Measurements from ENCODE around the gene KLF13.

DNA sequence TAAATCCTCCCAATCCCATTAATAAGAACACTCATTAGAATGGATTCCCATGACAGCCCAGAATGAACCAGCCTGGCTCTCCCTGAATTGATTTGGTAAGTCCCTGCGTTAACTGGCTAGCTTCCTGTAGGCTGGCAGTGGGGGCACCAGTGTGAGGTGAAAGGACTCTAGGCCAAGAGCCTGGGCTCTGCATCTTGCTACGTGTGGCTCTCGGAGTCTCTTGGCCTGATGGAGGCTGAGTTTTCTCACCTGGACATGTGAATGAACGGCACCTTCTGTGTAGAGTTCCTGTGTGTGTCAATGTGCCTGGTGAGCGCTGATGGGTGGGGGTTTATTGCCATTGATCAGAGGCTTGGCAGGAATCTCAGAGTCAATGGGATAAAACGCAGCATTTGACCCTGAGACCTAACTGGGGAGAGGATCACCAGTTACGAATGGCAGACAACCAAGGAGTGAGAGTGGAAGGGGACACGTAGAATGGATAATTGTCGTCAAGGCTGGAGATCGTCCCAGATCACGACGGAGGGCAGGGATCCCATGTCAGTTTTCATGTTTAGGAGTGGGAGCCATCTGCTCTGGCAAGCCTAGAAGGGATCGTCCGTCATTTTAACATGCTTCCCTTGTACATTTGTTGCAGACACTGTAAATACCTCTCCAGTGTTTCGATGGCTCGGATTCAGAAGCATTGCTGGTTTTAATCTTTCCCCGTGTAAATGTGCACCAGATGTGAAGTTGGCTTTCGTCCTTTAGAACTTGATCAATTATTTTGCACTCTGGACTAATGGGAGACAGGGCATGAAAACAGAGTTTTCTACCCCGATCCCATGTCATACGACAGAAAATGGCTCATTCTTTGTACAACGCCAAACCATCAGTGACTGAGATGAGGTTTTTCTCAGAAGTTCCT is 9.0 kb upstream of the KLF13 start:
- TF ChIP-seq CTCF (IDR thresholded peaks at IDR 0.05; ENCODE audit: low read depth, low read length, poor library complexity, severe bottlenecking) (no peak), EZH2phosphoT487 (IDR thresholded peaks at IDR 0.05; ENCODE audit: borderline replicate concordance, low read length) (no peak)
